IMR-90 (cell line): ENCODE results near the gene TRAPPC2L. TPM values are rescaled to one million over a fixed set of nuclear protein-coding genes. Genes with fewer than 3 reads are reported as not detected.
A peak's percentile ranks its signal among the peaks of the same experiment; 100 is the strongest.

Experiments used
- ATAC-seq: fragments of 200-7000 bp; cut with Tn5 transposase; 2 replicates; pipeline ENCODE4 v1.9.1; 2020; ENCODE audit warnings: low read depth, mild to moderate bottlenecking, moderate library complexity
- BruUV-seq: library from RNA; stranded (reverse); fragments of 400-500 nt; replicated peaks from 2 replicates; lab custom pipeline; 2021; lab: Mats Ljungman, UMichigan
- CTCF ChIA-PET: fragments of 300-600 bp; formaldehyde crosslinking; extraction: SDS; loops from one replicate; lab custom pipeline; 2021; ENCODE audit warnings: antibody characterized with exemption; lab: Yijun Ruan, JAX
- POLR2A ChIA-PET: fragments of 300-600 bp; sonication (Branson Sonifier 250); formaldehyde crosslinking; loops from one replicate; lab custom pipeline; 2022; ENCODE audit warnings: antibody characterized with exemption; ENCODE audit not compliant: unreplicated experiment; lab: Charles Lee
- DNase-seq: peaks from one replicate; pipeline ENCODE4 v3.0.0; 2013
- H2AFZ ChIP-seq: replicated peaks from 2 replicates; pipeline ENCODE3; 2013; ENCODE audit warnings: low read length, mild to moderate bottlenecking; ENCODE audit not compliant: poor library complexity
- H2AK5ac ChIP-seq: 2 replicates; pipeline ENCODE4 v1.6.1; 2013; ENCODE audit warnings: low read depth, low read length, inconsistent platforms
- H2AK9ac ChIP-seq: replicated peaks from 2 replicates; pipeline ENCODE3; 2013; ENCODE audit warnings: mild to moderate bottlenecking, low read depth, low read length, moderate library complexity; ENCODE audit not compliant: poor library complexity
- H2BK120ac ChIP-seq: 2 replicates; pipeline ENCODE4 v1.6.1; 2013; ENCODE audit warnings: low read depth, low read length, inconsistent platforms
- H2BK15ac ChIP-seq: 3 replicates; pipeline ENCODE4 v1.6.1; 2013; ENCODE audit warnings: low read depth, low read length, inconsistent platforms
- H2BK20ac ChIP-seq: 2 replicates; pipeline ENCODE4 v1.6.1; 2013; ENCODE audit warnings: low read depth, mild to moderate bottlenecking, inconsistent platforms, low read length, moderate library complexity
- H2BK5ac ChIP-seq: 2 replicates; pipeline ENCODE4 v1.6.1; 2013; ENCODE audit warnings: mild to moderate bottlenecking, low read depth, low read length, inconsistent platforms; ENCODE audit not compliant: poor library complexity, severe bottlenecking
- H3K14ac ChIP-seq: replicated peaks from 2 replicates; pipeline ENCODE4 v1.6.1; 2013; ENCODE audit warnings: low read depth, low read length, inconsistent platforms
- H3K18ac ChIP-seq: 2 replicates; pipeline ENCODE4 v1.6.1; 2013; ENCODE audit warnings: low read depth, low read length, control low read depth
- H3K23ac ChIP-seq: 2 replicates; pipeline ENCODE4 v1.6.1; 2013; ENCODE audit warnings: low read depth, low read length, inconsistent platforms
- H3K27ac ChIP-seq: 2 replicates; pipeline ENCODE4 v1.5.1; 2013; ENCODE audit warnings: mild to moderate bottlenecking, control low read depth, low read length; ENCODE audit not compliant: insufficient read depth
- H3K27me3 ChIP-seq: 2 replicates; pipeline ENCODE4 v1.6.1; 2013; ENCODE audit warnings: low read length; ENCODE audit not compliant: control insufficient read depth, insufficient read depth
- H3K36me3 ChIP-seq: 2 replicates; pipeline ENCODE4 v1.6.1; 2013; ENCODE audit warnings: low read length, mixed read lengths; ENCODE audit not compliant: control insufficient read depth, insufficient read depth
- H3K4ac ChIP-seq: 2 replicates; pipeline ENCODE4 v1.6.1; 2013; ENCODE audit warnings: low read depth, low read length, inconsistent platforms
- H3K4me1 ChIP-seq: 2 replicates; pipeline ENCODE4 v1.6.1; 2013; ENCODE audit warnings: low read length, mixed read lengths; ENCODE audit not compliant: control insufficient read depth, insufficient read depth
- H3K4me2 ChIP-seq: 2 replicates; pipeline ENCODE4 v1.6.1; 2013; ENCODE audit warnings: low read depth, mild to moderate bottlenecking, control low read depth, low read length, moderate library complexity
- H3K4me3 ChIP-seq: 2 replicates; pipeline ENCODE4 v1.5.1; 2013; ENCODE audit warnings: low read depth, mild to moderate bottlenecking, control low read depth, low read length, moderate library complexity; ENCODE audit not compliant: insufficient read depth
- H3K56ac ChIP-seq: 2 replicates; pipeline ENCODE4 v1.6.1; 2013; ENCODE audit warnings: low read length, inconsistent platforms; ENCODE audit not compliant: insufficient read depth; ENCODE audit errors: extremely low read depth
- H3K79me1 ChIP-seq, 2 experiments: 2 replicates each; pipeline ENCODE4 v1.6.1; 2013; ENCODE audit warnings: low read length in 2 of 2, inconsistent platforms in 1 of 2, low read depth in 1 of 2
- H3K9ac ChIP-seq: 2 replicates; pipeline ENCODE4 v1.6.1; 2013; ENCODE audit warnings: low read depth, low read length, control low read depth
- H3K9me1 ChIP-seq: 2 replicates; pipeline ENCODE4 v1.6.1; 2013; ENCODE audit warnings: low read length, inconsistent platforms; ENCODE audit not compliant: insufficient read depth
- H3K9me3 ChIP-seq: 2 replicates; pipeline ENCODE4 v1.6.1; 2013; ENCODE audit warnings: low read length; ENCODE audit not compliant: control insufficient read depth, insufficient read depth
- H4K20me1 ChIP-seq: 2 replicates; pipeline ENCODE4 v1.6.1; 2013; ENCODE audit warnings: low read length, inconsistent platforms; ENCODE audit not compliant: insufficient read depth
- H4K5ac ChIP-seq: 2 replicates; pipeline ENCODE4 v1.6.1; 2013; ENCODE audit warnings: mild to moderate bottlenecking, low read depth, low read length, control low read depth
- H4K8ac ChIP-seq, 2 experiments: 2 replicates each; pipeline ENCODE4 v1.6.1; 2013; ENCODE audit warnings: low read depth in 2 of 2, low read length in 2 of 2, control low read depth in 1 of 2, inconsistent platforms in 1 of 2
- H4K91ac ChIP-seq: 2 replicates; pipeline ENCODE4 v1.6.1; 2013; ENCODE audit warnings: low read depth, low read length, inconsistent platforms; ENCODE audit not compliant: insufficient read depth
- BHLHE40 ChIP-seq: fragments of 150-350 bp; IDR thresholded peaks from 2 replicates; pipeline ENCODE4 v1.6.1; 2016; ENCODE audit warnings: mild to moderate bottlenecking, low read depth, low read length
- CEBPB ChIP-seq: IDR thresholded peaks from 2 replicates; pipeline ENCODE4 v1.6.1; 2012; ENCODE audit warnings: low read depth, low read length, improper control_type of control experiment
- CHD1 ChIP-seq: IDR thresholded peaks from 2 replicates; pipeline ENCODE4 v1.6.1; 2012; ENCODE audit warnings: low read depth, low read length, improper control_type of control experiment
- FOS ChIP-seq: fragments of 150-350 bp; IDR thresholded peaks from 2 replicates; pipeline ENCODE4 v1.6.1; 2016; ENCODE audit warnings: low read depth, low read length
- MAFK ChIP-seq: IDR thresholded peaks from 2 replicates; pipeline ENCODE4 v1.6.1; 2012; ENCODE audit warnings: low read depth, low read length, improper control_type of control experiment
- MAZ ChIP-seq: IDR thresholded peaks from 2 replicates; pipeline ENCODE4 v1.6.1; 2012; ENCODE audit warnings: low read depth, mild to moderate bottlenecking, low read length, improper control_type of control experiment, moderate library complexity, borderline replicate concordance
- MXI1 ChIP-seq: IDR thresholded peaks from 2 replicates; pipeline ENCODE4 v1.6.1; 2012; ENCODE audit warnings: low read depth, mild to moderate bottlenecking, low read length, moderate library complexity, borderline replicate concordance
- NFE2L2 ChIP-seq: fragments of 150-350 bp; IDR thresholded peaks from 2 replicates; pipeline ENCODE4 v1.6.1; 2016; ENCODE audit warnings: low read depth, mild to moderate bottlenecking, low read length
- POLR2A ChIP-seq: IDR thresholded peaks from 2 replicates; pipeline ENCODE4 v1.6.1; 2012; ENCODE audit warnings: mild to moderate bottlenecking, low read depth, low read length
- RAD21 ChIP-seq: IDR thresholded peaks from 2 replicates; pipeline ENCODE4 v1.6.1; 2012; ENCODE audit warnings: low read length, improper control_type of control experiment
- RCOR1 ChIP-seq: IDR thresholded peaks from 2 replicates; pipeline ENCODE4 v1.6.1; 2012; ENCODE audit warnings: mild to moderate bottlenecking, low read length, improper control_type of control experiment; ENCODE audit not compliant: insufficient replicate concordance
- RFX5 ChIP-seq: IDR thresholded peaks from 2 replicates; pipeline ENCODE4 v1.8.0; 2012; ENCODE audit warnings: low read depth, mild to moderate bottlenecking, low read length, moderate library complexity
- SMC3 ChIP-seq: fragments of 150-350 bp; IDR thresholded peaks from 2 replicates; pipeline ENCODE4 v1.6.1; 2016; ENCODE audit warnings: low read depth, mild to moderate bottlenecking, antibody characterized with exemption, low read length, moderate library complexity
- WGBS, 2 experiments: methylation state at CpG; one replicate each; pipeline versions ENCODE4 v1.1.5 to v1.1.7; 2013; ENCODE audit warnings: missing lambda C conversion rate in 2 of 2; ENCODE audit not compliant: insufficient read length in 1 of 2; ENCODE audit errors: extremely low coverage in 2 of 2; 5-methylcytosine and 5-hydroxymethylcytosine counted together
- dilution Hi-C: fragments of 300-500 bp; cut with HindIII; formaldehyde crosslinking; loops from one replicate; pipeline ENCODE4 v1.14.3; 2018; ENCODE audit warnings: low sequenced_read_pairs; ENCODE audit not compliant: unreplicated experiment
- in situ Hi-C: fragments of 300-500 bp; cut with MboI; formaldehyde crosslinking; loops from 3 replicates; pipeline ENCODE4 v1.14.3; 2019; ENCODE audit warnings: low sequenced_read_pairs, inconsistent platforms, mixed read lengths
- intact Hi-C: fragments of 100-400 bp; cut with micrococcal nuclease; formaldehyde crosslinking; loops from 2 replicates; pipeline ENCODE4 v1.10.0; 2022
- polyA plus RNA-seq, 3 experiments: library from polyadenylated mRNA; depleted of rRNA; stranded (reverse); fragments of >200 nt; gene quantifications; 2 replicates each; pipeline ENCODE4 v1.2.3, GENCODE V29; 2012; ENCODE audit warnings: low replicate concordance in 1 of 3
- total RNA-seq: library from RNA; depleted of rRNA; stranded (reverse); fragments of >200 nt; gene quantifications from 2 replicates; pipeline ENCODE4 v1.2.3, GENCODE V29; 2012
- TF ChIP-seq, protein P1 (sequence below): conservative IDR thresholded peaks from 2 replicates; pipeline ENCODE4 v1.5.1; 2012; ENCODE audit warnings: mild to moderate bottlenecking, low read depth, low read length, improper control_type of control experiment
- TF ChIP-seq, protein P2 (sequence below): fragments of 150-350 bp; IDR thresholded peaks from 2 replicates; pipeline ENCODE4 v1.6.1; 2017; ENCODE audit warnings: mild to moderate bottlenecking, antibody characterized with exemption, low read length, low read depth
- TF ChIP-seq, protein P3 (sequence below): fragments of 150-350 bp; IDR thresholded peaks from 2 replicates; pipeline ENCODE4 v1.6.1; 2016; ENCODE audit warnings: low read depth, mild to moderate bottlenecking, low read length, moderate library complexity, borderline replicate concordance

TRAPPC2L gene
- total and polyA plus RNA-seq, 2 of the 4 experiments (the other 2 are of a cell fraction), result 102 to 109 TPM

DNA sequence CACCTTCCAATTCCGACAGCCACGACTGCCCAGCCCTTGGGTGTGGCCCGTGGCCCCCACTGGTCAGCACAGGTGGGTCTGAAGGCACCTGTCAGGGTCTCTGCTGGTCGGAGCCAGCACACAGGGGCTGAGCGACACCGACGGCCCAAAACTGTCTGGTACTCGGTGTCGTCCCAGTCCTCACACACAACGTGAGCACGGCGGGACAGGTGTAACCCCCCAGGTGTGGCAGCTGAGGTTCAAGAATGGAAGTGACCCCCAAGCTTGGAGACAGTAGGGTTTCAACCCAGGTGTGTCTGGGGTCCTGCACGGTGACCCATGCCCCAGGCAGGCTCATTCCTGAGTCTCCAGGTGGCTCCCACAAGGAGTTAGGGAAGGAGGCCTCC lies 1.2 kb upstream of the TRAPPC2L start:
- Histone ChIP-seq H3K56ac (no peak overlapping the region), H3K4me2 (peak overlapping the region; percentile 72), H3K14ac (no peak overlapping the region; the same call in 1 of the 2 replicates), H3K4me1 (peaks cover 9% of the 10 kb centered on the region), H3K27me3 (no peaks in the 10 kb centered on the region), H3K27ac (no peak overlapping the region), H3K4me3 (peak overlapping the region; percentile 46; the same call in 1 of the 2 replicates), H2BK5ac (no peak overlapping the region), H3K36me3 (peaks cover 22% of the 10 kb centered on the region), H2BK15ac (no peak overlapping the region), H3K4ac (peak overlapping the region; percentile 76), H4K20me1 (peaks cover 19% of the 10 kb centered on the region), H3K23ac (no peak overlapping the region; the same call in 1 of the 2 replicates), H3K9me3 (no peaks in the 10 kb centered on the region), H2AFZ (peak overlapping the region; percentile 8), H3K9ac (peak overlapping the region; percentile 54), H2AK9ac (peak overlapping the region; percentile 96), H4K5ac (no peak overlapping the region), H3K18ac (no peak overlapping the region), H3K79me1 (peaks cover 9 to 38% of the 10 kb centered on the region in 2 experiments), H2AK5ac (peak overlapping the region; percentile 82; the same call in 1 of the 2 replicates), H4K8ac (0 out of 4 replicates have a peak overlapping the region, but pooled peaks of 1 of the 2 experiments have one; percentile 33), H3K9me1 (0 out of 2 replicates have a peak, but pooled peaks cover 4% of the 10 kb centered on the region), H2BK20ac (no peak overlapping the region), H4K91ac (no peak overlapping the region), H2BK120ac (no peak overlapping the region)
- ChIA-PET POLR2A (no interaction called here), CTCF (no interaction called here)
- 81% methylated on average over 10 of the region's 13 CpGs; no CpG with 5 or more reads in 1 of the 2 experiments for WGBS, 2 experiments
- dilution Hi-C loops, result no loop called here
- TF ChIP-seq BHLHE40 (no peak), RFX5 (no peak), CEBPB (no peak), MAZ (no peak), POLR2A (no peak), CHD1 (no peak), MAFK (no peak), SMC3 (no peak), RAD21 (no peak), NFE2L2 (no peak), FOS (no peak), MXI1 (no peak), RCOR1 (no peak)
- TF ChIP-seq, protein P1, sequence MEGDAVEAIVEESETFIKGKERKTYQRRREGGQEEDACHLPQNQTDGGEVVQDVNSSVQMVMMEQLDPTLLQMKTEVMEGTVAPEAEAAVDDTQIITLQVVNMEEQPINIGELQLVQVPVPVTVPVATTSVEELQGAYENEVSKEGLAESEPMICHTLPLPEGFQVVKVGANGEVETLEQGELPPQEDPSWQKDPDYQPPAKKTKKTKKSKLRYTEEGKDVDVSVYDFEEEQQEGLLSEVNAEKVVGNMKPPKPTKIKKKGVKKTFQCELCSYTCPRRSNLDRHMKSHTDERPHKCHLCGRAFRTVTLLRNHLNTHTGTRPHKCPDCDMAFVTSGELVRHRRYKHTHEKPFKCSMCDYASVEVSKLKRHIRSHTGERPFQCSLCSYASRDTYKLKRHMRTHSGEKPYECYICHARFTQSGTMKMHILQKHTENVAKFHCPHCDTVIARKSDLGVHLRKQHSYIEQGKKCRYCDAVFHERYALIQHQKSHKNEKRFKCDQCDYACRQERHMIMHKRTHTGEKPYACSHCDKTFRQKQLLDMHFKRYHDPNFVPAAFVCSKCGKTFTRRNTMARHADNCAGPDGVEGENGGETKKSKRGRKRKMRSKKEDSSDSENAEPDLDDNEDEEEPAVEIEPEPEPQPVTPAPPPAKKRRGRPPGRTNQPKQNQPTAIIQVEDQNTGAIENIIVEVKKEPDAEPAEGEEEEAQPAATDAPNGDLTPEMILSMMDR, result no peak
- TF ChIP-seq, protein P2, sequence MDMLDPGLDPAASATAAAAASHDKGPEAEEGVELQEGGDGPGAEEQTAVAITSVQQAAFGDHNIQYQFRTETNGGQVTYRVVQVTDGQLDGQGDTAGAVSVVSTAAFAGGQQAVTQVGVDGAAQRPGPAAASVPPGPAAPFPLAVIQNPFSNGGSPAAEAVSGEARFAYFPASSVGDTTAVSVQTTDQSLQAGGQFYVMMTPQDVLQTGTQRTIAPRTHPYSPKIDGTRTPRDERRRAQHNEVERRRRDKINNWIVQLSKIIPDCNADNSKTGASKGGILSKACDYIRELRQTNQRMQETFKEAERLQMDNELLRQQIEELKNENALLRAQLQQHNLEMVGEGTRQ, result no peak
- TF ChIP-seq, protein P3, sequence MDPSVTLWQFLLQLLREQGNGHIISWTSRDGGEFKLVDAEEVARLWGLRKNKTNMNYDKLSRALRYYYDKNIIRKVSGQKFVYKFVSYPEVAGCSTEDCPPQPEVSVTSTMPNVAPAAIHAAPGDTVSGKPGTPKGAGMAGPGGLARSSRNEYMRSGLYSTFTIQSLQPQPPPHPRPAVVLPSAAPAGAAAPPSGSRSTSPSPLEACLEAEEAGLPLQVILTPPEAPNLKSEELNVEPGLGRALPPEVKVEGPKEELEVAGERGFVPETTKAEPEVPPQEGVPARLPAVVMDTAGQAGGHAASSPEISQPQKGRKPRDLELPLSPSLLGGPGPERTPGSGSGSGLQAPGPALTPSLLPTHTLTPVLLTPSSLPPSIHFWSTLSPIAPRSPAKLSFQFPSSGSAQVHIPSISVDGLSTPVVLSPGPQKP, result no peak
- no TSS peak for BruUV-seq
- in situ Hi-C loops, result no loop called here
- DNase-seq (no peak), ATAC-seq (no peak)
- intact Hi-C loops, result loop anchor here (2.0 to 5.0 kb wide), 2 partner anchors 72 to 361 kb away; partner anchors contain the start of gene ZNF778
